Measurements from ENCODE around the gene EMD.

Gene EMD

DNA sequence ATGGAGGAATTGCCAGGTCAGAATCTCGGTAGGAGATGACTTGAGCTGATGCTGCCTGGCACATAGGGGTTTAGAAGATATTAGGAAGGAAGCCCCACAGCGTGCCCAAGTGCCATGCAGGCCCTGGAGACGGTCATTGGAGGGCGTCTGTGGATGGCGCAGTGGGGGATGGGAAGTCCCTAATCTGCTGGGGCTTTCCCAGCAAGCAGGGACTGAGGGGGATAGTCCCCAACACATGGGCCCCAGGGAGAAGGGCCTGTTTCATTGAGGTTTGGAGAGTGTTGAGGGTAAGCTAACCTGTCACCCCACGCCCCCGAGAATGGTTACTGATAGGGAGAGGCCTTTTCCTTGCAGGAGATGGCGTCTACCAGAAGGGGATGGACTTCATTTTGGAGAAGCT is 40.1 kb downstream of the EMD start:
- no peak for DNase-seq (ENCODE audit: low spot score)

DNA sequence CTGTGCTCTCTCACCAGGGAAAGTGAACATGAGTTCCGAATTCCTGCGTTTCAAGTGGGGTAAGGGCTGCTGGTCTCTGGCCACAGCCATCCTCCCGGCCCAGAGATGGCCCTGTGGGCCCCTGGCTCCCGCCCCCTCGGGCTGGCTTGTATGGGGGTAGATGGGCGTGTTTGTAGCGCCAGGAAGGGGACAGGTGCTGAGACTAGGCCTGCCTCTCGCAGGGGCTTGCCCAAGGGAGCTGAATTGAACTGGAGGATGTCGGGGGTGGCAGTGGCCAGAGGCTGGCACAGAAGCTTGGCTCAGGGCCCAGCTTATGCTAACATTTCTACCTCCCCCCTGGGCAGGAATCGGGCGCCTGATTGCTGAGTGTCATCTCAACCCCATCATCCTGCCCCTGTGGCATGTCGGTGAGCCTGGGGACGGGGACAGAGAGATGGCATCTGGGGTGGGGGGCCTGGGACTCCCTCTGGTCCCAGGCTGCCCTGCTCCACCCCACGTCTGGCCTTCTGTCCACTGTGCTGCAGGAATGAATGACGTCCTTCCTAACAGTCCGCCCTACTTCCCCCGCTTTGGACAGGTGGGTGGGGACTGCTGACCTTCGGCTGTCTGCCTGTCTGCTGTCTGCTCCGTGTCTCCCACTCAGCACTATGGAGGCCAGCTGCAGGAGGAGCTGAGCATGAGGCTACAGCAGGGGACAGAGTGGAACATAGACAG is 40.8 kb downstream of the EMD start:
- no peak for DNase-seq (ENCODE audit: low spot score)

DNA sequence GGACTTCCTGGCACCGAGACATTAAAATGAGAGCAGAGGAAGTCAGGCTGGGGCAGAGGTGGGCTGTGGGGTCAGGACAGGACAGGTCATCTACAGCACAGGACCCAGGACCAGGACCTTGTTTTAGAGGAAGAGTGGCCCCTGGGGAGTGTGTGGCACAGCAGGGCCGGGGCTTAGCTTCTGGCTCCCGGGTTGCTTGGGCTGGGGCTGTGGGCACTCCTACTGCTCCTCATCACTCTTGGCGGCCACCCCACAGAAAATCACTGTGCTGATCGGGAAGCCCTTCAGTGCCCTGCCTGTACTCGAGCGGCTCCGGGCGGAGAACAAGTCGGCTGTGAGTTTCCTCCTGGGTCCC is 41.3 kb downstream of the EMD start:
- no peak for DNase-seq (ENCODE audit: low spot score)

DNA sequence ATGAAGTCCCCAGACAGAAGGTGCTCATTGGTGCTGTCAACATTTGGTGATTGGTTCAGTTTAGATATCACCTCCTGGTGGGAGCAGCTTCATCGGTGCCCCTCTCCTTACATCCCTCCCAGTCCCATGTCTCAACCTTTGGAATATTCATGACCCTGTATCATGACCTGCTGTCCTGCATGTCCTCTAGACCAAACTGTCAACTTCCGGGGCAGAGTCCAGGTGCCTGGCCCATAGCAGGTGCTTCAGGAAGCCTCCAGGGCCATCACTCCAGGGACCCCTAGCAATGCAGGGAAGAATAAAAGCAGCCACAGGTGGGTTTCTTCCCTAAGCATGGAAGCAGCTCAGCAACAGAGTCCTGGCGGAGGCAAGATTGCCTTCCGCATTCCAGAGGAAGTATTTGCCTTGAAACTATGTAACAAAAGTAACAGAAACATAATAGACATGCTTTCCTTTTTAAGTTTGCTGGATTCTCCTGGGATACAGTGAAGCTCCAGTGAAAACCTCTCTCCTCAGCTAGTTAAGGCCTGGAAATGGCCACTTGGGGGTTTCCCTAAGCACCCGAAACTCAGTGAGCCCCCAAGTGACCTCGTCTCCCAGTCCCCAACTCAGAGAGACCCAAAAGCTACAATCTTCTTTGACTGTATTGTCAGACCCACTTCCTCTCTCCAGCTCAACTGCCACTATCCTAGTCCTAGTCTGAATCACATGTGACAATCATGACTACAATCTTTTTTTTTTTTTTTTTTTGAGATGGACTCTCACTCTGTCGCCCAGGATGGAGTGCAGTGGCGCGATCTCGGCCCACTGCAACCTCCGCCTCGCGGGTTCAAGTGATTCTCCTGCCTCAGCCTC is 48.0 kb downstream of the EMD start:
- DNase-seq (ENCODE audit: low spot score), result no peak

DNA sequence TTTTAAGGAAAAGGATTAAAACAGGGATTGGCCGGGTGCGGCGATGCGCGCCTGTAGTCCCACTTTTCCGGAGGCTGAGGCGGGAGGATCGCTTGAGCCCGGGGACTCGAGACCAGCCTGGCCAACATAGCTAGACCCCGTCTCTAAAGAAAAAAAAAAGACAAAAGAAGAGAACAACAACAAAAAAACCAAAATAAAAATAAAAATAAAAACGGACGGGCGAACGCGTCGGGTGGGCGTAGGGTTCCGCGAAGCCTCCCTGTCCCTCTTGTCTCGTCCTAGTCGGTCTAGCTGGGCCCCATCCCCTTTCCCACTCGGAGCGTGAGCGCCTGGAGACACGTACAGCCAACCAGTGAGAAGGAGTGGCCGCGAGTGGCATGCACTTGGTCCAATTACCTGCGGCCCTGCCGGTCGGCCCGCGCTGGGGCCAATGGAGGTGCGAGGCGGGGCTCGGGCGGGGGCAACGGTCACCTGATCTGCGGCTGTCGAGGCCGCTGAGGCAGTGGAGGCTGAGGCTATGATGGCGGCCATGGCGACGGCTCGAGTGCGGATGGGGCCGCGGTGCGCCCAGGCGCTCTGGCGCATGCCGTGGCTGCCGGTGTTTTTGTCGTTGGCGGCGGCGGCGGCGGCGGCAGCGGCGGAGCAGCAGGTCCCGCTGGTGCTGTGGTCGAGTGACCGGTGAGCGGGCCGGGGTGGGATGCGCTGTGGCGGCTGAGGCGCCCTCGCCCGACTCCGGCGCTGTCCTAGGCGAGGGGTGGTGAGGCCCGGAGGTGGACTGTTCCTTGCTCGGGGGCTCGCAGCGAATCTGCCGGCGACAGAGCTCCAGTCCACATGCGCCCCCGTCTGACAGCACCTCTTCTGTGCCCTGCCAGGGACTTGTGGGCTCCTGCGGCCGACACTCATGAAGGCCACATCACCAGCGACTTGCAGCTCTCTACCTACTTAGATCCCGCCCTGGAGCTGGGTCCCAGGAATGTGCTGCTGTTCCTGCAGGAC is 49.4 kb downstream of the EMD start, which contains the start of gene ATP6AP1:
TSS of gene ATP6AP1 (plus strand) at position 502 of the 996 bp plus-strand sequence. CDS start at position 518, 16 bp downstream.
- peak; percentile 71 for DNase-seq (ENCODE audit: low spot score)

DNA sequence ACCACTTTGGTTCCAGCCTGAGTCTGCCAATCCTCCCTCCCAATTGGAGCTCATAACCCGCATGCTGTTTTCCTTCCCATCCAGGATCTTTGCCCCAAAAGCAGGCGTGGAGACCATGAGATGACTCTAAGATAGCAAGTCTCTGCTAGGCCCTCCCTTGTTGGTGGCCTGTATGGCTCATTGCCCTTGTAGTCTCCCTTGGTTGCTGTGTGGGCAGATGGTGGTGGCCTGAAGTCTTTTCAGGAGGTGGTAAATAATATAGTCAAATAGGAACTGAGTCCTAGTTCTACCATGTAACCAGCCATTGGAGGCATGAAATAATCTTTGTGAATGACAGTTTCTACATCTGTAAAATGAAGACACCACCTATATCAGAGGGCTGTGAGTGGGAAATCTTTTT is 50.6 kb downstream of the EMD start:
- no peak for DNase-seq (ENCODE audit: low spot score)

DNA sequence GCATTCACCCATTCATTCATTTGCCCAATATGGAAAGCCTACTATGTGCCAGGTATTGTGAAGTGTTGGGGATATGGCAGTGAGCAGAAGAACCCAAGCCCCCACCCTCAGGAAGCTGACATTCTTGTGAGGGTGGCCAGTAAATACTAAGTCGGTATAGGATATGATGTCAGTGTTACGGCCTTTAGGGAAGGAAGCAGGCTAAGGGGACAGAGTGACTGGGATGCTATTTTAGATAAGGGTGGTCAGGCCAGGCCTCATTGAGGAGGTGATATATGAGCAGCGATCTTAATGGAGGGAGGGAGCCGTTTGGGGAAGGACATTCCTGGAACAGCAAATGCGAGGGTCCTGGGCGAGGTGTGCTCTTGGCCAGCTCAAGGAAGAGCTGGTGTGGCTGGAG is 51.4 kb downstream of the EMD start:
- DNase-seq (ENCODE audit: low spot score), result no peak

DNA sequence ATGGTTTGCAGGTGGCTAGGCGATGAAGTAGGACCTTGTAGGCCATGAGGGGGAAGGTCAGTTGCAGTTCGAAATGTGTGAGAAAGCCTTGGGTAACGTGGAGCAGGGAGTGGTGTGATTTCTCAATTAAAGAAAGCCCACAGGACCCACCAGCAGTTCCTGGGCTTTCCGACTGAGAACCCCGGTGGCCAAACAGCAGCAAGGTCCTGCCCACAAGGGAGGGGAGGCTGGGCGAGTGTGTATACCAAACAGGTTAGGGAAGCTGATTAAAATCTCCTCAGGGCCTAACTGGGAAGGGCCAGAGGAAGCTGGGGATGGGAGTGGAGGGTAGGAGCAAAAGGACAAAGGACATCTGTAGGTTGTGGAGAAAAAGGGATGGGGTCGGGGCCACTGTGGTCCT is 51.8 kb downstream of the EMD start:
- no peak for DNase-seq (ENCODE audit: low spot score)

Data from kidney capillary endothelial cell (primary cell).